ENCODE measurements around the gene CEP170.

DNA sequence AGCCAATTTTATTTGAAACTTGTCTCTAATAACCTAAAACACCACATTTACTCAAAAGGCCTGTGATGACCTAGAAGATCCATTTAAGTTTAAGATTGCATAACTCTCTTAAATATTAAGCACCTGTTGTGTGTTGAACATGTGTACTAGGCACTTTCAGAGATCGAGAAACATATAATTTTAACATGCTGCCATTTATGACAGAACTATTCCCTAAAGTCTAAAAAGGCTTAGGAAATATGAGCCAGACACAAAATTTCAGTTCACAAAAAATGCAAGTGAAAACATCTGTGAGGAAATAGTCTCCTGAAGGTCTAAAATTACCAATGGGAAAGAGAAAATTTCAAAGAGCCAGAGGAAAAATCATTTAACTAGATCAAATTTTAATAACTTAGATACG is 37.7 kb downstream of the CEP170 start:
- TF ChIP-seq, protein P1, sequence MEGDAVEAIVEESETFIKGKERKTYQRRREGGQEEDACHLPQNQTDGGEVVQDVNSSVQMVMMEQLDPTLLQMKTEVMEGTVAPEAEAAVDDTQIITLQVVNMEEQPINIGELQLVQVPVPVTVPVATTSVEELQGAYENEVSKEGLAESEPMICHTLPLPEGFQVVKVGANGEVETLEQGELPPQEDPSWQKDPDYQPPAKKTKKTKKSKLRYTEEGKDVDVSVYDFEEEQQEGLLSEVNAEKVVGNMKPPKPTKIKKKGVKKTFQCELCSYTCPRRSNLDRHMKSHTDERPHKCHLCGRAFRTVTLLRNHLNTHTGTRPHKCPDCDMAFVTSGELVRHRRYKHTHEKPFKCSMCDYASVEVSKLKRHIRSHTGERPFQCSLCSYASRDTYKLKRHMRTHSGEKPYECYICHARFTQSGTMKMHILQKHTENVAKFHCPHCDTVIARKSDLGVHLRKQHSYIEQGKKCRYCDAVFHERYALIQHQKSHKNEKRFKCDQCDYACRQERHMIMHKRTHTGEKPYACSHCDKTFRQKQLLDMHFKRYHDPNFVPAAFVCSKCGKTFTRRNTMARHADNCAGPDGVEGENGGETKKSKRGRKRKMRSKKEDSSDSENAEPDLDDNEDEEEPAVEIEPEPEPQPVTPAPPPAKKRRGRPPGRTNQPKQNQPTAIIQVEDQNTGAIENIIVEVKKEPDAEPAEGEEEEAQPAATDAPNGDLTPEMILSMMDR (IDR thresholded peaks at IDR 0.05; ENCODE audit: low read length): no peak
- no peak for TF ChIP-seq EZH2phosphoT487 (IDR thresholded peaks at IDR 0.05; ENCODE audit: low read length)
